ENCODE measurements around the gene SEC23B.

Gene SEC23B

DNA sequence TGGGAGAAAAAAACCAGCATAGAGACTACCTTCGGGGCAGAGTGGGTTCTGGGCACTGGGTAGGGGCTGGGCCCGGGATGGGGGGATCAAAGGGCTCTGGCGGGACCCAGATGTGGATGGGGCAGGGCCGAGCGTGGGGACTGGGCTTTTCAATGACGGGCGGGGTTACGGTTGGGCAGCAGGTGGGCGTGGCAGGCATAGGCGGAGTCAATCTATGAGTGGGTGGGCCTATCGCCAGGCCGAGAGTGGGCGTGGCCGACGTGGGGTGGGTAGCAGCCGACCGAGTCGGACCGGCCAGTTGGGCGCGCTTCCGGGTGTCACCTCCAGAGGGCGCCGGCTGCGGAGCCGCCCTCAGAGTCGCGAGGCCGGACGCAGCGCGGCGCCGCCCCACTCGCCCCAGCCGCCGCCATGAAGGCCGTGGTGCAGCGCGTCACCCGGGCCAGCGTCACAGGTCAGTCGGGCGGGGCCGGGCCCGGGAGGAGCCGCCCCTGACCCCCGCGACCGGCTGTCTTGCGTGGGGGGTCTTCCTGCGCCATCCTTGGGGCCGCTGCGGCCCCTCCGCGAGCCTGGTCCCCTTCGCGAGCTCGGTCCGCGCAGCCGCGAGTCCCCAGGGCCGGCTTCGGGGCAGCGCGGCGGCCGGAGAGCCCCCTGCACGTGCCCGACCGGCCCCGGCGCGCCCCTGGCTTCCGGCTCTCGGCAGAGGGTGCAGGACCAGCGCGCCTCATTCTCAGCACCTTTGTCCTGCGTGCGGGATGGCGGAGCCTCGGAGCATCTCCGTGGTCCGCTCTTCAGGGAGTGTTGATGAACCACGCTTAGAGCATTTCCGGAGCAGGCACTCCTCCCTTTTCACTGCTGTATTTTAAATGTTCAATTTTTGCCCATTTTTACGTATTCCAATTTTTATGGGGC, 80.2 kb downstream of the SEC23B start, which contains the start of gene DTD1:
Gene DTD1 (plus strand): TSS at position 390 of the 909 bp plus-strand sequence. CDS start 19 bp downstream, at position 409.
- DNase-seq (ENCODE audit: low read depth): peak; percentile 69

DNA sequence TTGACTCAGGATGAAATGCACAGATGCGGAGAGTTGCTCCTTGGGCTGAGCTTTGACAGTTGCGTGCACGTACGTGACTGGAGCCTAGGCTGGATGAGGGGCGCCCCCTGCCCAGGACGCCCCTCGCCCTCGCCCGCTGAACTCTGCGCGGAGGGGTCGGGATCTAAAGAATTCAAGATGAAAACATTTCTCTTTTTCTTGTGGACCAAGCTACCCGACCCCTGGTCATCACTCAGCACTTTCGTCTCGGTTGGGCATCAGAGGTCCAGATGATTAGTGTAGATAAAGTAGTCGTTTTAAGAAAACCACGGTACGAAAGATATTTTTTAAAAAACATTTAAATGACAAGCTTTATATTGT, 80.8 kb downstream of the SEC23B start:
- no peak for DNase-seq (ENCODE audit: low read depth)

DNA sequence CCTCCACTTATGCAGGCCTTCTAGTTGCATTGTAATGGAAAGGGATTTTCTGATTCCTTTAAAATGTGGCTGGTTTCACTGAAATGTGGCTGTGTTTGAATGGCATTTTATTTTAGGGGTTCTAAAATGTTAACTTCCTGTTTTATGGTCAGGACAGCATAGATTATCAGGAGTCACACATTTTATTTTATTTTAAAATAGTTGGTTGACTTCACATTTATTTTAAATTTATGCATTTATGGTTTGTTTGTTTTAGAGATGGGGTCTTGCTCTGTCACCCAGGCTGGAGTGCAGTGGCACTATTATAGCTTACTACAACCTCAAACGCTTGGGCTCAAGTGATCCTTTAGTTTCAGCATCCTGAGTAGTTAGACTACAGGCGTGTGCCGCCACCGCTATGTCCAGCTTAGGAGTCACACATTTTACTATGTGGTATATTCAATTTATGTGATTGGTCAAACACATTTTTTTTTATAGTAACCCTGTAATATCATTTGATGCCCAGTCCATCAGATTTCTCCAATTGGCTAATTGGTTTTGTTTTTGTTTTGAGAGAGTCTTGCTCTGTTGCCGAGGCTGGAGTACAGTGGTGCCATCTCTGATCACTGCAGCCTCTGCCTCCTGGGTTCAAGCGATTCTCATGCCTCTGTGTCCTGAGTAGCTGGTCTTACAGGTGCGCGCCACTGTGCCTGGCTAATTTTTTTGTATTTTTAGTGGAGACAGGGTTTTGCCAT, 82.4 kb downstream of the SEC23B start:
- DNase-seq (ENCODE audit: low read depth): no peak

DNA sequence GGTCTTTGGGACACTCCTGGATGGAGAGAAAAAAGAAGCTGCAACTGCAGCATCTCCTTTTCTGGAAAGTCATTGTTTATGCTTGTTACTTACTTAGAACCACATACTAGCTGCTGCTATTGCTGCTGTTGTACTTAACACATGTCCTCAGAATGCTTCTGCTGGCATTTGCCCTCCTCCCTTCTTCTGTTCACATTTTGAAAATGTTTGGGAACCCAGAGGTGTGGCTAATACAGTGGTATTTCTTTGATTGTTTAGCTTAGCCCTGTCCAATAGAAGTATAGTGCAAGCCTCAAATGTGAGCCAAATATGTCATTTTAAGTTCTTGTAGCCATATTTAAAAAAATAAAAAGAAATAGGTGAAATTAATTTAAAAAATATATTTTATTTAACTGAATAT, 88.5 kb downstream of the SEC23B start:
- DNase-seq (ENCODE audit: low read depth): no peak

DNA sequence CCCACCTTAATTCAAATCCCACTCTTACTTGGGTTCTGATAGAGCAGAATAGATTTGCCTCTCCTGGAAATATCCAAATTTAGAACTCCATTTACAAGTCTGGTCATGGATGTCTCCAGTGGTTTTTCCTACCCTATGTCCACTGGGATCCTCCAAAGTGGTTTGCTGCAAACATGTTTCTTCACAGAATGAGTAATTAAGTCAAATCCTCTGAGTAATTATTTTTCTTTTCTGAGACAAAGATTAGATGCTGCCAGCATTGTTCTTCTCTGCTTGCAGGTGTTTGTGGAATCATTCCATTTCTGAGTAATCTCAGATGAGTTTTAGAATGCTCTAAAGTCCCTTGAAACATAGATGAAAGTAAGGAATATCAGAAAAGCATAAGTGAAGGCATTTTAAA, 102.0 kb downstream of the SEC23B start:
- no peak for DNase-seq (ENCODE audit: low read depth)

All from HS-27A (cell line).